MM.1S (cell line): ENCODE results near the gene IFNW1.

Experiments
- CTCF ChIP-seq: fragments of 300-600 bp; sonication (generic); IDR thresholded peaks from 2 replicates; pipeline ENCODE4 v1.5.1; 2016; ENCODE audit warnings: antibody characterized with exemption, low read length, mixed read lengths
- EZH2 ChIP-seq: fragments of 300-600 bp; sonication (generic); optimal IDR thresholded peaks from 2 replicates; pipeline ENCODE3; 2017; ENCODE audit warnings: low read depth, mild to moderate bottlenecking, antibody characterized with exemption, low read length, mixed read lengths

- TF ChIP-seq CTCF = no peak
- TF ChIP-seq EZH2 = no peak
Observed at GRCh38 chr9:21119093-21119770, 22.4 kb downstream of the IFNW1 start.
